Measurements from ENCODE around the gene SLC6A13.

- TF ChIP-seq POLR2A (IDR thresholded peaks at IDR 0.05) (no peak), EP300 (IDR thresholded peaks at IDR 0.05) (no peak), POLR2AphosphoS5 (IDR thresholded peaks at IDR 0.05) (no peak)
- TF ChIP-seq, protein P1, sequence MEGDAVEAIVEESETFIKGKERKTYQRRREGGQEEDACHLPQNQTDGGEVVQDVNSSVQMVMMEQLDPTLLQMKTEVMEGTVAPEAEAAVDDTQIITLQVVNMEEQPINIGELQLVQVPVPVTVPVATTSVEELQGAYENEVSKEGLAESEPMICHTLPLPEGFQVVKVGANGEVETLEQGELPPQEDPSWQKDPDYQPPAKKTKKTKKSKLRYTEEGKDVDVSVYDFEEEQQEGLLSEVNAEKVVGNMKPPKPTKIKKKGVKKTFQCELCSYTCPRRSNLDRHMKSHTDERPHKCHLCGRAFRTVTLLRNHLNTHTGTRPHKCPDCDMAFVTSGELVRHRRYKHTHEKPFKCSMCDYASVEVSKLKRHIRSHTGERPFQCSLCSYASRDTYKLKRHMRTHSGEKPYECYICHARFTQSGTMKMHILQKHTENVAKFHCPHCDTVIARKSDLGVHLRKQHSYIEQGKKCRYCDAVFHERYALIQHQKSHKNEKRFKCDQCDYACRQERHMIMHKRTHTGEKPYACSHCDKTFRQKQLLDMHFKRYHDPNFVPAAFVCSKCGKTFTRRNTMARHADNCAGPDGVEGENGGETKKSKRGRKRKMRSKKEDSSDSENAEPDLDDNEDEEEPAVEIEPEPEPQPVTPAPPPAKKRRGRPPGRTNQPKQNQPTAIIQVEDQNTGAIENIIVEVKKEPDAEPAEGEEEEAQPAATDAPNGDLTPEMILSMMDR (IDR thresholded peaks at IDR 0.05): no peak
These were observed 4.9 kb downstream of the SLC6A13 start for GRCh38 chr12:257521-258321.
